ENCODE data around the gene PPP1R14D.

PPP1R14D gene

DNA sequence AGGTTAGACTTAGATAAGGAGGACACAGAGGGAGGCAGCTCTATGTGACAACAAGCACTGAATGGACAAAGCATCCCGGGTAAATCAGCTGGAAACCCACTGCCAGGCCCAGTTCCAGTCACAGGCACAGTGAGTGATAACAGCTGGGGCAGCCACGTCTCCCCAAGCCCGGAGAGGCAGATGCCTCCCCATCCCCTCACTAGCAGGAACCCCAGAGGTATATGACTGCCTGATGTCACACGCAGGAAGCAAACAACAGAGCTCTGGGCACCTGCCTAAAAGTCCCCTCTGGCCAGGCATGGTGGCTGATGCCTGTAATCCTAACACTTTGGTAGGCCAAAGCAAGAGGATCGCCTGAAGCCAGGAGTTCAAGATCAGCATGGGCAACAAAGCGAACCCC, 40.5 kb downstream of the PPP1R14D start:
- Histone ChIP-seq H3K36me3 (ENCODE audit: low read length) (no peaks in the 10 kb centered on the region), H3K27me3 (ENCODE audit: low read length) (no peaks in the 10 kb centered on the region), H3F3A (ENCODE audit: insufficient read depth) (peaks cover 3% of the 10 kb centered on the region; the same call in 1 of the 2 replicates), H3K4me2 (ENCODE audit: low read depth, low read length, poor library complexity, severe bottlenecking) (no peak overlapping the region), H3K9me2 (replicated peaks; ENCODE audit: insufficient read depth, low read length) (no peaks in the 10 kb centered on the region), H2AFZ (ENCODE audit: low read depth, low read length, severe bottlenecking) (no peak overlapping the region), H3K4me3 (ENCODE audit: insufficient read depth, low read length, poor library complexity, severe bottlenecking) (no peak overlapping the region), H3K79me2 (ENCODE audit: insufficient read depth, low read length) (peaks cover 33% of the 10 kb centered on the region), H3K9me3 (ENCODE audit: insufficient read depth, low read length) (no peaks in the 10 kb centered on the region), H3K27ac (ENCODE audit: low read depth, low read length) (no peak overlapping the region), H4K20me1 (ENCODE audit: low read depth, low read length) (no peaks in the 10 kb centered on the region), H3K9ac (ENCODE audit: low read length) (no peak overlapping the region)
- TF ChIP-seq EZH2phosphoT487 (conservative IDR thresholded peaks at IDR 0.05; ENCODE audit: low read length) = no peak

DNA sequence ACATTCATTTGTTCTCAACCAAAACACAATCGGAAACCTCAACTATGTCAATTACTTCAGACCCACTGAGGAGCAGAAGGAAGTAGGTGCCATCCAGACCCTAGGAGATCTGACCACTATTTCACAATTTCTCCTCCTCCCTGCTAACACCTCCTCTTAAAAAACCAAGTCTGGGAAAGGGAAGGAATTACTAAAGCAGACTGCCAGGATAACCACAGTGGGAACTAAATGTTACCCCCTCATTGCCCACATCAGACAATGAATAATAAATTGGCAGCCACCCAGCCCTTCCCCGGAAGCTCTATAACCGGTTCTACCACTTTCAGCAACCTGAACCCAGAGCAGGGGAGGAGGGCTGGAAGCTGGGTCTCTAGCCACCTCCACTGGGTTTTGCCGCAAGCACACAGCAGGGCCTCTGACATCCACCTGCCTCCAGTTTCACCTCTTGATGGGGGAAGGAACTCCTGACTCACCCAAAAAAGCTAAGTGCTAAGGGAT, 41.1 kb downstream of the PPP1R14D start:
- no peak overlapping the region for H3K4me2 ChIP-seq (ENCODE audit: low read depth, low read length, poor library complexity, severe bottlenecking)
- H3K79me2 ChIP-seq (ENCODE audit: insufficient read depth, low read length) = peaks cover 30% of the 10 kb centered on the region
- H3K27ac ChIP-seq (ENCODE audit: low read depth, low read length) = no peak overlapping the region
- TF ChIP-seq, protein P1, sequence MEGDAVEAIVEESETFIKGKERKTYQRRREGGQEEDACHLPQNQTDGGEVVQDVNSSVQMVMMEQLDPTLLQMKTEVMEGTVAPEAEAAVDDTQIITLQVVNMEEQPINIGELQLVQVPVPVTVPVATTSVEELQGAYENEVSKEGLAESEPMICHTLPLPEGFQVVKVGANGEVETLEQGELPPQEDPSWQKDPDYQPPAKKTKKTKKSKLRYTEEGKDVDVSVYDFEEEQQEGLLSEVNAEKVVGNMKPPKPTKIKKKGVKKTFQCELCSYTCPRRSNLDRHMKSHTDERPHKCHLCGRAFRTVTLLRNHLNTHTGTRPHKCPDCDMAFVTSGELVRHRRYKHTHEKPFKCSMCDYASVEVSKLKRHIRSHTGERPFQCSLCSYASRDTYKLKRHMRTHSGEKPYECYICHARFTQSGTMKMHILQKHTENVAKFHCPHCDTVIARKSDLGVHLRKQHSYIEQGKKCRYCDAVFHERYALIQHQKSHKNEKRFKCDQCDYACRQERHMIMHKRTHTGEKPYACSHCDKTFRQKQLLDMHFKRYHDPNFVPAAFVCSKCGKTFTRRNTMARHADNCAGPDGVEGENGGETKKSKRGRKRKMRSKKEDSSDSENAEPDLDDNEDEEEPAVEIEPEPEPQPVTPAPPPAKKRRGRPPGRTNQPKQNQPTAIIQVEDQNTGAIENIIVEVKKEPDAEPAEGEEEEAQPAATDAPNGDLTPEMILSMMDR (IDR thresholded peaks at IDR 0.05; ENCODE audit: insufficient read depth, low read length, poor library complexity, severe bottlenecking) = no peak
- no peak for TF ChIP-seq EZH2phosphoT487 (conservative IDR thresholded peaks at IDR 0.05; ENCODE audit: low read length)
- H3K4me3 ChIP-seq (ENCODE audit: insufficient read depth, low read length, poor library complexity, severe bottlenecking) = no peak overlapping the region
- no peaks in the 10 kb centered on the region for H3K27me3 ChIP-seq (ENCODE audit: low read length)
- no peaks in the 10 kb centered on the region for H3K9me3 ChIP-seq (ENCODE audit: insufficient read depth, low read length)
- peaks cover 3% of the 10 kb centered on the region; the same call in 1 of the 2 replicates for H3F3A ChIP-seq (ENCODE audit: insufficient read depth)
- H3K9me2 ChIP-seq (replicated peaks; ENCODE audit: insufficient read depth, low read length) = no peaks in the 10 kb centered on the region
- no peaks in the 10 kb centered on the region for H3K36me3 ChIP-seq (ENCODE audit: low read length)
- H2AFZ ChIP-seq (ENCODE audit: low read depth, low read length, severe bottlenecking) = no peak overlapping the region
- H4K20me1 ChIP-seq (ENCODE audit: low read depth, low read length) = no peaks in the 10 kb centered on the region
- no peak overlapping the region for H3K9ac ChIP-seq (ENCODE audit: low read length)

DNA sequence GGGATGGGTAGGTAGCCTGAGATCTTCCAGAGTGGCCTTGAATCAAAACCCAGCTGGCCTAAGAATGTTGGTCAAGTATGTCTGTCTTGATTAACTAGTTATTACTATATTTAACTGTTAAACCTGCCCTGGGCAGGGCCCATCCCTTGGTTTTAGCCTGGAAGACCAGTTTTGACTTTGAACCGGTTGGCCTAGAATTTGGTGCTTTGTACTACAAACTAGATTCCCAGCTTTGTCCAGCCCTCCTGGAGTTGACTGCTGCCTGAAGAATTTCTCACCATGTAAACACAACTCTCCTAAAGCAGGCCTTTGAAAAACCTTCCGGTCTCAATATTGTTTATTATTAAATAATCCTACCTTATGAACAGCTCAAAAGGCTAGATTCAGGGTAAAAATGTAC, 42.7 kb downstream of the PPP1R14D start:
- TF ChIP-seq, protein P1 (IDR thresholded peaks at IDR 0.05; ENCODE audit: insufficient read depth, low read length, poor library complexity, severe bottlenecking) = no peak
- TF ChIP-seq EZH2phosphoT487 (conservative IDR thresholded peaks at IDR 0.05; ENCODE audit: low read length) = no peak
- H3K4me2 ChIP-seq (ENCODE audit: low read depth, low read length, poor library complexity, severe bottlenecking) = no peak overlapping the region
- peaks cover 3% of the 10 kb centered on the region; the same call in 1 of the 2 replicates for H3F3A ChIP-seq (ENCODE audit: insufficient read depth)
- H3K27me3 ChIP-seq (ENCODE audit: low read length) = no peaks in the 10 kb centered on the region
- no peak overlapping the region for H3K9ac ChIP-seq (ENCODE audit: low read length)
- H3K9me3 ChIP-seq (ENCODE audit: insufficient read depth, low read length) = no peaks in the 10 kb centered on the region
- peaks cover 28% of the 10 kb centered on the region for H3K79me2 ChIP-seq (ENCODE audit: insufficient read depth, low read length)
- no peaks in the 10 kb centered on the region for H3K36me3 ChIP-seq (ENCODE audit: low read length)
- H2AFZ ChIP-seq (ENCODE audit: low read depth, low read length, severe bottlenecking) = no peak overlapping the region
- H3K27ac ChIP-seq (ENCODE audit: low read depth, low read length) = no peak overlapping the region
- no peaks in the 10 kb centered on the region for H3K9me2 ChIP-seq (replicated peaks; ENCODE audit: insufficient read depth, low read length)
- no peak overlapping the region for H3K4me3 ChIP-seq (ENCODE audit: insufficient read depth, low read length, poor library complexity, severe bottlenecking)
- H4K20me1 ChIP-seq (ENCODE audit: low read depth, low read length) = no peaks in the 10 kb centered on the region

DNA sequence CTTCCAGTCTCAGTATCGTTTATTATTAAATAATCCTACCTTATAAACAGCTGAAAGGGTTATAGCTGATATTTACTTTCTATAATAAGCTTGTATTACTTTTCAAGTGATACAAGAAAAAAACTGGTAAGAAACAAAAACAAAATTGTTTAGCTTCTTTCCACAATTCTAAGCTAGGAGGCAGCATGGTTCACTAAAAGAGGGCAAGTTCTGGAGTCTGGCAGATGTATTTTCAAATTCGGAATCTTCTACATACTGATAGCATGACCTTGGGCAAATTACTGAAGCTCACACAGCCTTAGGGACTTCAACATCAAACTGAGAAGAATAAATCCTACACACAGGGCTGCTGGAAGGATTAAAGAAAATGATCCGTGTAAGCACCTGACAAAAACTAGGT, 43.3 kb downstream of the PPP1R14D start:
- Histone ChIP-seq H4K20me1 (ENCODE audit: low read depth, low read length) (no peaks in the 10 kb centered on the region), H3K36me3 (ENCODE audit: low read length) (no peaks in the 10 kb centered on the region), H3K27ac (ENCODE audit: low read depth, low read length) (no peak overlapping the region), H3K4me3 (ENCODE audit: insufficient read depth, low read length, poor library complexity, severe bottlenecking) (no peak overlapping the region), H3K79me2 (ENCODE audit: insufficient read depth, low read length) (peaks cover 24% of the 10 kb centered on the region; the same call in 1 of the 2 replicates), H3K4me2 (ENCODE audit: low read depth, low read length, poor library complexity, severe bottlenecking) (no peak overlapping the region), H3K9me3 (ENCODE audit: insufficient read depth, low read length) (no peaks in the 10 kb centered on the region), H3F3A (ENCODE audit: insufficient read depth) (peaks cover 3% of the 10 kb centered on the region; the same call in 1 of the 2 replicates), H2AFZ (ENCODE audit: low read depth, low read length, severe bottlenecking) (no peak overlapping the region), H3K27me3 (ENCODE audit: low read length) (no peaks in the 10 kb centered on the region), H3K9ac (ENCODE audit: low read length) (no peak overlapping the region), H3K9me2 (replicated peaks; ENCODE audit: insufficient read depth, low read length) (no peaks in the 10 kb centered on the region)
- TF ChIP-seq, protein P1 (IDR thresholded peaks at IDR 0.05; ENCODE audit: insufficient read depth, low read length, poor library complexity, severe bottlenecking) = no peak
- TF ChIP-seq EZH2phosphoT487 (conservative IDR thresholded peaks at IDR 0.05; ENCODE audit: low read length) = no peak

Measured in SU-DHL-6 (cell line).